HG03103 (cell line): ENCODE data around the gene CCDC175.

ENCODE experiments used
- ATAC-seq: cut with Tn5 transposase; IDR thresholded peaks from one replicate; pipeline ENCODE4 v1.9.1; 2021; ENCODE audit warnings: low read depth; ENCODE audit not compliant: unreplicated experiment

The CCDC175 gene

GRCh38 chr14:59576332-59577294 is at the start of gene CCDC175:
Gene CCDC175 (minus strand): TSS chr14:59576812. CDS start chr14:59576775, 37 bp downstream.
- peak; percentile 99 for ATAC-seq

- no peak for ATAC-seq
Measured at GRCh38 chr14:59622631-59623030, 46.0 kb upstream of the CCDC175 start.

DNA sequence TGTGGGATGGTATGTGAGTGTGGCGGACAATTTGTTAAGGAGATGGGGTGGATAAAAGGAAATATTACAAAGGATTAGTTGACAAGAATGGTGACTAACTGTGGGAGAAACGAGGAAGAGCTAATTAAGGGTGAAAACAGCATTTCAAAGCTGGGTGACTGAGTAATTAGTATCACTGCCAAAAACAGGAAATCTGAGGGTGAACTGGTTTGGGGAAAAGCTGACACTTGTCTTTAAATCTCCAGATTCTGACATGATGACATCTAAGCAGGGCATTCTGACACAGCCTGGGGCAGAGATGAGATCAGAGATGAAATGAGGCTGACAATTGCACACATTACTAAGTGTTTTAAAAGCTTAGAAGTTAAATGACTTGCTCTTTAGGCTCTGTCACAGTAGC is 42.4 kb upstream of the CCDC175 start:
- no peak for ATAC-seq

DNA sequence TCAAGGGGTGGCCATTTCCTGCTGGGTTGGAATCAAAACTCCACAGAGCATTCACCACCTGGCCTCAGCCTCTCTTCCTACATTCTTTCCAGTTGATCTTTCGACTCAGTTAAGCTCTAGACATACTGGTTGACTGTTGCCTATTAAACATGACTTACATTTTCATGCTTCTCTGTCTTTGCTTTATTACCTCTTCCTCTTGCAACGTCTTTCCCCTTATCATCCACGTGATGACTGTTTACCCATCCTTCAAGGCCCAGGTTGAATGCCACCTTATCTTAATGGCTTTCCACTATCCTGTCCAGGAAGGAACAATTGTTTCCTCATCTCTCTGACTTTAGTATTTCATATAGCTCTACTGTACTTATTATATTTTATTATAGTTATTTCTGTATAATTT is 24.4 kb upstream of the CCDC175 start:
- no peak for ATAC-seq

- no peak for ATAC-seq
Measured at GRCh38 chr14:59600211-59600945, 23.8 kb upstream of the CCDC175 start.

DNA sequence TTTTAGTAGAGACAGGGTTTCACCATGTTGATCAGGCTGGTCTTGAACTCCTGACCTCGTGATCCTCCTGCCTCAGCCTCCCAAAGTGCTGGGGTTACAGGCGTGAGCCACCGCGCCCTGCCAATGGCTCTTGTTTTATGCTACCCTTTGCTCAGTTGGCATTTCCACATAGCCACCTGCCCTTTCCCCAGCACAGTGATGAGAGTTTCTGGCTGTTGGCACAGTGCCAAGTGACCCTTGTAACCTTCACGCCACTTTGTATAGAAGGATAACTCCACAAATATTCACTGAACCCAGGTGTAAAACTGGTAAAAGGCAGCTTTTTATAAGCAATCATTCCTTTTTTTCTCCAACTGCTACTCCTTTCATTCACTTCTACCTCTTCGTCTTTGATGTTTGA is 18.5 kb upstream of the CCDC175 start:
- ATAC-seq = no peak

GRCh38 chr14:59591641-59592370 is 15.2 kb upstream of the CCDC175 start:
- no peak for ATAC-seq

DNA sequence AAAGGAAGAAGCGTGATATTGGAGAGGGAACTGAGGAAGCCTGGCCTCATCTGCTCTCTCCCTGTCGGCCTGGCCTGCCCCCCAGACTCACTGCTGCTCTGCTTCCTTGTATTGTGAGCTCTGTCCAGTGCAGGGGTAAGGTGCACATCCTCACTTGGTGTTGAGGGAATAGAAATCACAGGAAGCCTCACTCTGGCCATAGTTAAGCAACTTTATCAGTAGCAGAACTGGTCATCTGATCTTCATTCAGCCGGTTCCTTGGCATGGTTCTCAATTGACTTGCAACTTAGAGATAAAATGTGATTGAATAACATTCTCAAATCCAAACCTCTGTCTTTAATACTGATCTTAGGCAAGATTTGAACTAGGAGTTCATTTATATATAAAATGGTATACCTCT is 11.5 kb upstream of the CCDC175 start:
- no peak for ATAC-seq

GRCh38 chr14:59585891-59586554 is 9.4 kb upstream of the CCDC175 start:
- ATAC-seq = no peak

- ATAC-seq = no peak
Measured at GRCh38 chr14:59583755-59584154, 7.1 kb upstream of the CCDC175 start.

DNA sequence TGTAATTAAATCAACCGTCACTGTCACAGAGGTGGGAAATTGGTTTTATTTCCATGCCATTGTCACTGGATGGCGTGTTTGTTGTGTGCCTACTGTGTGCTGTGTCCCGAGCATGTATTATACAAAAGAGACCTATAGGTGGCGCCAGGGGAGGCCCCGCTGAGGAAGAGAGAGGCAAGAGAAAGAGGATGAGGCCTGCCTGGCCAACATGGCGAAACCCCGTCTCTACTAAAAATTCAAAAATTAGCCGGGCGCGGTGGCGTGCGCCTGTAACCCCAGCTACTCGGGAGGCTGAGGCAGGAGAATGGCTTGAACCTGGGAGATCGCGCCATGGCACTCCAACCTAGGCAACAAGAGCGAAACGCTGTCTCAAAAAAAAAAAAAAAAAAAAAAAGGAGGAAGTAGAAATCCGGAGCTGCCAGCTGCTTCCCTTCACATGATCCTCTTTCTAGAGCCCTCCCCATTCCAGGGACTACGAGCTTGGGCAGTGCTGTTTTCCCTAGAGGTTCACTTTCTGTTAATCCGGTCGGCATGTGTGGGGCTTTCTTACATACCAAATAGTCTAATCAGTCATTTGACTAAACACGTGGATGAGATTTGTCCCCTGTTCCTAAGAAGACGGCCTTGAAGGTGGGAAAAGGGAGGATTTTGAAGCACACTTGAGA is 6.4 kb upstream of the CCDC175 start:
- no peak for ATAC-seq

DNA sequence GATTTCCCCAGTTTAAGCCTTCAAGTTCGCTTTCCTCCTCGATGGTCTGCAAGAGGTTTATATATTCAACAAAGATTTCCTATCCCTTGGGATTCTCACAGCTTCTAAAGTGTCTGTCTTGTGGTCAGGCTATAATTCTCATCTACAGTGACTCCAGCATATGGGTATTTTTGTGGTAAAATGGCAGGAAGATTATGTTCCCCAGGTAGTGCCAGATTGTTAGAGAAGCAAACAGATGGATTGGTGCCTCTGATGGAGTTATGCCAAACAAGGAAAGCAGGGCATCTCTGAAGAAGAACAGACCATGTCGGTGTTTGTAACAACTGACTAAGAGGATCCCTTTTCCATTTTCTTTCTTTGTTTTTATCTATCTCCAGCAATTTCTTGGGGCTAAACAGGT is 5.5 kb upstream of the CCDC175 start:
- ATAC-seq = no peak

- ATAC-seq = no peak
Measured at GRCh38 chr14:59580911-59581310, 4.3 kb upstream of the CCDC175 start.

GRCh38 chr14:59570122-59570521 is 6.5 kb downstream of the CCDC175 start:
- no peak for ATAC-seq

- no peak for ATAC-seq
Measured at GRCh38 chr14:59566725-59567124, 9.9 kb downstream of the CCDC175 start.

DNA sequence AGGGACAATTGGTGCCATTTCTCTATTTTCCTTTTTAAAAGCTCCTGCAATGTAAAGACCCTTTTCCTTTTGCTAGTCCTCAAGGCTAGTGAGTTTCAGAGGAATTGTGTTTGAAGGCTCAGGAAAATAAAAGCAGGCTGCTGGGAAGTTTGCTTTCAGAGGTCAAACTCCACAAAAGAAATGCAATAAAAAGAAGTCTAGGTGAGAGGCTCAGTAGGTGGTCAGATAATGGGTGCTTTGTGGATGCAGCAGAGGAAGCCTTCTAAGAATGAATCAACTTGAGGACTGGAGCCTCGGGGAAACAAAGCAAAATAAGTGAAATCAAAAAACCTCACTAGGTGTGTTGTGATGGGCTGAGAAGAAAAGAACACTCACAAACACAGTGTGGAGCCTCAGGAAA is 10.3 kb downstream of the CCDC175 start:
- no peak for ATAC-seq

DNA sequence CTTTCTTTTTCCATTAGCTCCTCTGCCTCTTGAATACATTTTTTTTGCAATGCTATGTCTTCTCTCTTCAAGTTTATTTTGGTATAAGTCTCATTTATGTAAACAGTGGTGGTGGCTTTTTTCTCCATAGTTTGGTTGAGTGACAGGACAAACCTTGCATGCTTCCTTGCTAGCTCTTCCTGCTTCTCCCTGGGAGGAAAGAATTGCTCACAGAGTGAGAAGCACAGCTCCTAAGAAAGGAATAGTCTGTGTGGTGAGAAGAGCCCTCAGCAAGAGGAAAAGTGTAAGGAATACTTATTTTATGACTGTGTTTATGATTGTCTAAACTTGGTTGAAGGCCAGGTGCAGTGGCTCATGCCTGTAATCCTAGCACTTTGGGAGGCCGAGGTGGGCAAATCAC is 11.5 kb downstream of the CCDC175 start:
- ATAC-seq = no peak

- no peak for ATAC-seq
Measured at GRCh38 chr14:59564366-59564765, 12.2 kb downstream of the CCDC175 start.

- no peak for ATAC-seq
Measured at GRCh38 chr14:59547310-59547709, 29.3 kb downstream of the CCDC175 start.

DNA sequence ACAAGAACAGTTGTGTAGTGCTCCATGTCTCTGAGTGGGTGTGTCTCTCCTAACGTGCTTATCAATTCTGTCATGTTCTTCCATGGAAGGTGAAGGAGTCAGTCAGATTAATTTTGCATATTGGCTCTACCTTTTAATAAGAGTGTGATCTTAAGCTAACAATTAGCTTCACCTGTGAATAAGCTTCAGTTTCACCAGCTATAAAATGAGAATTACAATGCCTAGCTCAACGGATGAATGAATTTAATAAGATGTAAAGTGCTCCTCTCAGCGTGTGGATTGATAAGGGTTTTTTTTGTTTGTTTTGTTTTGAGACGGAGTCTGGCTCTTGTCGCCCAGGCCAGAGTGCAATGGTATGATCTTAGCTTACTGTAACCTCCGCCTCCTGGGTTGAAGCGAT is 32.7 kb downstream of the CCDC175 start:
- ATAC-seq = no peak
